Right lobe of liver (tissue), 4 donors: ENCODE results near the gene ZNF546.

Experiments used
- CTCF ChIP-seq, 4 donors: fragments of 200-600 bp in 3 of 4; fragments of 450-650 bp in 1 of 4; IDR thresholded peaks; one replicate each; pipeline versions ENCODE4 v1.5.1 to v1.8.0; 2016 to 2022; ENCODE audit warnings: antibody characterized with exemption in 4 of 4, mild to moderate bottlenecking in 2 of 4
- POLR2A ChIP-seq: fragments of 450-650 bp; IDR thresholded peaks from one replicate; pipeline ENCODE4 v1.6.1; 2017; ENCODE audit warnings: antibody characterized with exemption, mild to moderate bottlenecking
- donor health status: DM: no; HTN: no; CAD: no.
- donor health status: DM: no; HTN: no; CAD: no.
- donor health status: DM: no; HTN: yes; CAD: no.

- TF ChIP-seq CTCF (IDR thresholded peaks at IDR 0.05) (no peak), POLR2A (no peak)
Measured at GRCh38 chr19:39983695-39984300, 13.1 kb upstream of the ZNF546 start.
